ENCODE results near the gene CDH10. TPM values are rescaled to one million over a fixed set of nuclear protein-coding genes. Genes with fewer than 3 reads are reported as not detected.

Gene CDH10
- total and polyA plus RNA-seq, 9 of the 15 experiments (the other 6 are each of a cell fraction or from before 2014, with no cell fraction given): not detected

DNA sequence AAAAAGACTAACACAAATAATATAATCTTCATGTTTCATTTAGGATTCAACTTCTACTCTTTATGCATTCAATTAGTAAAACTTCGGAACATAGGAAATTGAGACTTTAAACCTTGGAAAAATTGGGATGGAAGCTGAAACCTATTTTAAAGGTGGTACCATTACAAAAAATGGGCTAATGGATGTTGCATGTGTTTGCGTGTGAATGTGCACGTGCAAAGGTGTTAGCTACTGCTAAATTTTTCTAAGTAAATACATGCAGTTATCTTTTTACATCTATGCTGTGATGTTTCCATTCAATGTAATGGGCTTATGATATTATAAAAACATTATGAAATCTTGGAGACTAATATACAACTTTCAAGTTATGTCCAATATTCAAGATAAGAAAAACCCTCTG lies 134.8 kb downstream of the CDH10 start:
- ATAC-seq: no peak
- WGBS (ENCODE audit: insufficient coverage, low coverage, missing lambda C conversion rate): 0% methylated on average over 3 of the region's 3 CpGs
- TF ChIP-seq TCFL5 (CRISPR knock-in tag; conservative IDR thresholded peaks at IDR 0.05) (no peak), EHMT2 (IDR thresholded peaks at IDR 0.05) (no peak), SRSF3 (IDR thresholded peaks at IDR 0.05; ENCODE audit: insufficient read depth, low read length) (no peak), ZNF707 (CRISPR knock-in tag; conservative IDR thresholded peaks at IDR 0.05) (no peak), EP300 (IDR thresholded peaks at IDR 0.05; ENCODE audit: low read length) (no peak), PCBP1 (IDR thresholded peaks at IDR 0.05; ENCODE audit: low read depth, low read length, poor library complexity, severe bottlenecking) (no peak), MYC (IDR thresholded peaks at IDR 0.05; ENCODE audit: low read depth, low read length) (no peak), MYC (CRISPR knock-in tag; IDR thresholded peaks at IDR 0.05; ENCODE audit: borderline replicate concordance, low read depth) (no peak), SREBF2 (CRISPR knock-in tag; IDR thresholded peaks at IDR 0.05) (no peak), SRSF1 (IDR thresholded peaks at IDR 0.05; ENCODE audit: low read depth, low read length) (no peak), ILK (tag; IDR thresholded peaks at IDR 0.05; ENCODE audit: borderline replicate concordance, low read depth) (no peak), ZNF263 (CRISPR knock-in tag; IDR thresholded peaks at IDR 0.05; ENCODE audit: borderline replicate concordance) (no peak), ARID3A (IDR thresholded peaks at IDR 0.05; ENCODE audit: borderline replicate concordance, low read depth, low read length) (no peak)
- TF ChIP-seq, protein P1, sequence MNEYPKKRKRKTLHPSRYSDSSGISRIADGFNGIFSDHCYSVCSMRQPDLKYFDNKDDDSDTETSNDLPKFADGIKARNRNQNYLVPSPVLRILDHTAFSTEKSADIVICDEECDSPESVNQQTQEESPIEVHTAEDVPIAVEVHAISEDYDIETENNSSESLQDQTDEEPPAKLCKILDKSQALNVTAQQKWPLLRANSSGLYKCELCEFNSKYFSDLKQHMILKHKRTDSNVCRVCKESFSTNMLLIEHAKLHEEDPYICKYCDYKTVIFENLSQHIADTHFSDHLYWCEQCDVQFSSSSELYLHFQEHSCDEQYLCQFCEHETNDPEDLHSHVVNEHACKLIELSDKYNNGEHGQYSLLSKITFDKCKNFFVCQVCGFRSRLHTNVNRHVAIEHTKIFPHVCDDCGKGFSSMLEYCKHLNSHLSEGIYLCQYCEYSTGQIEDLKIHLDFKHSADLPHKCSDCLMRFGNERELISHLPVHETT (CRISPR knock-in tag; conservative IDR thresholded peaks at IDR 0.05 in 1 of 2, IDR thresholded peaks at IDR 0.05 in 1 of 2): no peak
- H2AFZ ChIP-seq (ENCODE audit: low read depth, low read length): no peak overlapping the region
- FAIRE-seq: no peak
- H3K79me2 ChIP-seq (ENCODE audit: control insufficient read depth, insufficient read depth, low read length): no peaks in the 10 kb centered on the region
- no TSS peak for BruUV-seq (replicated peaks)
- in situ Hi-C loops (cut with MboI) (no loop called here), intact Hi-C loops (cut with micrococcal nuclease) (no loop called here)
- H3K27me3 ChIP-seq (ENCODE audit: control insufficient read depth in 2 of 2, insufficient read depth in 2 of 2, low read length in 2 of 2): no peaks in the 10 kb centered on the region
- H3K4me1 ChIP-seq (replicated peaks in 1 of 2; ENCODE audit: control insufficient read depth in 2 of 2, insufficient read depth in 2 of 2, low read length in 2 of 2): no peaks in the 10 kb centered on the region
- H3K4me3 ChIP-seq: no peak overlapping the region
- no peak overlapping the region for H3K9ac ChIP-seq (ENCODE audit: insufficient read depth in 1 of 2, low read depth in 2 of 2, low read length in 2 of 2)
- no peaks in the 10 kb centered on the region for H4K20me1 ChIP-seq (replicated peaks; ENCODE audit: control insufficient read depth, insufficient read depth, low read length)
- no peaks in the 10 kb centered on the region; the same call in 1 of the 2 replicates for H3K9me3 ChIP-seq (replicated peaks; ENCODE audit: control insufficient read depth, insufficient read depth, low read depth, low read length)
- no peaks in the 10 kb centered on the region for H3K9me1 ChIP-seq (ENCODE audit: control insufficient read depth, insufficient read depth, low read length)
- POLR2A ChIA-PET: no interaction called here
- CTCF ChIA-PET (ENCODE audit: low intra/inter-chr PET ratio): no interaction called here
- H3K36me3 ChIP-seq (ENCODE audit: control insufficient read depth, insufficient read depth, low read length): no peaks in the 10 kb centered on the region
- no peak overlapping the region for H3K27ac ChIP-seq (ENCODE audit: extremely low read depth, low read depth, low read length)
- no peak overlapping the region for H3K4me2 ChIP-seq (ENCODE audit: insufficient read depth, low read length)
- DNase-seq (ENCODE audit: extremely low read depth in 1 of 4, low spot score in 3 of 4): no peak

Data from K562 (cell line).